ENCODE data around the gene CPLX1.
A peak's percentile ranks its signal among the peaks of the same experiment; 100 is the strongest.

Gene CPLX1

GRCh38 chr4:827209-828081 lies 1.5 kb upstream of the CPLX1 start:
- H3K9me3 ChIP-seq (ENCODE audit: control insufficient read depth in 2 of 2, low read length in 2 of 2) = peaks cover 0 to 3% of the 10 kb centered on the region in 2 donors
- no peaks in the 10 kb centered on the region for H3K4me1 ChIP-seq (ENCODE audit: control insufficient read depth in 2 of 2, insufficient read depth in 2 of 2, low read length in 2 of 2)
- H3K9ac ChIP-seq (ENCODE audit: low read depth in 1 of 2, low read length in 2 of 2) = no peak overlapping the region
- H3K27me3 ChIP-seq (ENCODE audit: control insufficient read depth in 2 of 2, insufficient read depth in 2 of 2, low read length in 2 of 2) = peaks cover 24 to 39% of the 10 kb centered on the region in 2 donors
- no peak overlapping the region for H3K27ac ChIP-seq (ENCODE audit: low read depth in 2 of 2, low read length in 2 of 2)
- no peaks in the 10 kb centered on the region for H3K36me3 ChIP-seq (ENCODE audit: control insufficient read depth in 2 of 2, insufficient read depth in 2 of 2, low read length in 2 of 2)
- H3K4me3 ChIP-seq (ENCODE audit: low read length in 2 of 2) = no peak overlapping the region

- Histone ChIP-seq H3K4me1 (ENCODE audit: control insufficient read depth in 2 of 2, insufficient read depth in 2 of 2, low read length in 2 of 2) (no peaks in the 10 kb centered on the region), H3K4me3 (ENCODE audit: low read length in 2 of 2) (no peak overlapping the region), H3K9me3 (ENCODE audit: control insufficient read depth in 2 of 2, low read length in 2 of 2) (peaks cover 0 to 3% of the 10 kb centered on the region in 2 donors), H3K27ac (ENCODE audit: low read depth in 2 of 2, low read length in 2 of 2) (no peak overlapping the region), H3K36me3 (ENCODE audit: control insufficient read depth in 2 of 2, insufficient read depth in 2 of 2, low read length in 2 of 2) (no peaks in the 10 kb centered on the region), H3K27me3 (ENCODE audit: control insufficient read depth in 2 of 2, insufficient read depth in 2 of 2, low read length in 2 of 2) (peaks cover 24 to 39% of the 10 kb centered on the region in 2 donors), H3K9ac (ENCODE audit: low read depth in 1 of 2, low read length in 2 of 2) (no peak overlapping the region)
Observed at GRCh38 chr4:826508-827208, 729 bp upstream of the CPLX1 start.

GRCh38 chr4:825063-825970 lies 612 bp downstream of the CPLX1 start:
- Histone ChIP-seq H3K4me3 (ENCODE audit: low read length in 2 of 2) (peak overlapping the region in 1 of 2 donors; percentile 39), H3K27me3 (ENCODE audit: control insufficient read depth in 2 of 2, insufficient read depth in 2 of 2, low read length in 2 of 2) (peaks cover 24 to 34% of the 10 kb centered on the region in 2 donors), H3K4me1 (ENCODE audit: control insufficient read depth in 2 of 2, insufficient read depth in 2 of 2, low read length in 2 of 2) (no peaks in the 10 kb centered on the region)

GRCh38 chr4:824461-825062 lies 1.4 kb downstream of the CPLX1 start:
- no peaks in the 10 kb centered on the region for H3K4me1 ChIP-seq (ENCODE audit: control insufficient read depth in 2 of 2, insufficient read depth in 2 of 2, low read length in 2 of 2)
- H3K36me3 ChIP-seq (ENCODE audit: control insufficient read depth in 2 of 2, insufficient read depth in 2 of 2, low read length in 2 of 2) = no peaks in the 10 kb centered on the region
- H3K9ac ChIP-seq (ENCODE audit: low read depth in 1 of 2, low read length in 2 of 2) = no peak overlapping the region
- no peak overlapping the region for H3K4me3 ChIP-seq (ENCODE audit: low read length in 2 of 2)
- H3K27ac ChIP-seq (ENCODE audit: low read depth in 2 of 2, low read length in 2 of 2) = no peak overlapping the region
- H3K9me3 ChIP-seq (ENCODE audit: control insufficient read depth in 2 of 2, low read length in 2 of 2) = no peaks in the 10 kb centered on the region
- peaks cover 24 to 33% of the 10 kb centered on the region in 2 donors for H3K27me3 ChIP-seq (ENCODE audit: control insufficient read depth in 2 of 2, insufficient read depth in 2 of 2, low read length in 2 of 2)

More at GRCh38 chr4:825063-825970, 612 bp downstream of the CPLX1 start:
- Histone ChIP-seq H3K9me3 (ENCODE audit: control insufficient read depth in 2 of 2, low read length in 2 of 2) (no peaks in the 10 kb centered on the region), H3K36me3 (ENCODE audit: control insufficient read depth in 2 of 2, insufficient read depth in 2 of 2, low read length in 2 of 2) (no peaks in the 10 kb centered on the region), H3K9ac (ENCODE audit: low read depth in 1 of 2, low read length in 2 of 2) (no peak overlapping the region), H3K27ac (ENCODE audit: low read depth in 2 of 2, low read length in 2 of 2) (no peak overlapping the region)

GRCh38 chr4:823761-824460 lies 2.0 kb downstream of the CPLX1 start:
- no peak overlapping the region for H3K27ac ChIP-seq (ENCODE audit: low read depth in 2 of 2, low read length in 2 of 2)
- no peak overlapping the region for H3K4me3 ChIP-seq (ENCODE audit: low read length in 2 of 2)
- H3K9me3 ChIP-seq (ENCODE audit: control insufficient read depth in 2 of 2, low read length in 2 of 2) = no peaks in the 10 kb centered on the region
- H3K36me3 ChIP-seq (ENCODE audit: control insufficient read depth in 2 of 2, insufficient read depth in 2 of 2, low read length in 2 of 2) = no peaks in the 10 kb centered on the region
- H3K4me1 ChIP-seq (ENCODE audit: control insufficient read depth in 2 of 2, insufficient read depth in 2 of 2, low read length in 2 of 2) = no peaks in the 10 kb centered on the region
- H3K9ac ChIP-seq (ENCODE audit: low read depth in 1 of 2, low read length in 2 of 2) = no peak overlapping the region
- H3K27me3 ChIP-seq (ENCODE audit: control insufficient read depth in 2 of 2, insufficient read depth in 2 of 2, low read length in 2 of 2) = peaks cover 21 to 28% of the 10 kb centered on the region in 2 donors

- Histone ChIP-seq H3K4me1 (ENCODE audit: control insufficient read depth in 2 of 2, insufficient read depth in 2 of 2, low read length in 2 of 2) (no peaks in the 10 kb centered on the region), H3K36me3 (ENCODE audit: control insufficient read depth in 2 of 2, insufficient read depth in 2 of 2, low read length in 2 of 2) (no peaks in the 10 kb centered on the region), H3K9ac (ENCODE audit: low read depth in 1 of 2, low read length in 2 of 2) (no peak overlapping the region), H3K9me3 (ENCODE audit: control insufficient read depth in 2 of 2, low read length in 2 of 2) (no peaks in the 10 kb centered on the region), H3K27ac (ENCODE audit: low read depth in 2 of 2, low read length in 2 of 2) (no peak overlapping the region), H3K27me3 (ENCODE audit: control insufficient read depth in 2 of 2, insufficient read depth in 2 of 2, low read length in 2 of 2) (peaks cover 17 to 25% of the 10 kb centered on the region in 2 donors), H3K4me3 (ENCODE audit: low read length in 2 of 2) (no peak overlapping the region)
Observed at GRCh38 chr4:823176-823760, 2.7 kb downstream of the CPLX1 start.

GRCh38 chr4:822361-823175 lies 3.4 kb downstream of the CPLX1 start:
- Histone ChIP-seq H3K27me3 (ENCODE audit: control insufficient read depth in 2 of 2, insufficient read depth in 2 of 2, low read length in 2 of 2) (peaks cover 12 to 19% of the 10 kb centered on the region in 2 donors), H3K4me3 (ENCODE audit: low read length in 2 of 2) (no peak overlapping the region), H3K4me1 (ENCODE audit: control insufficient read depth in 2 of 2, insufficient read depth in 2 of 2, low read length in 2 of 2) (no peaks in the 10 kb centered on the region), H3K9me3 (ENCODE audit: control insufficient read depth in 2 of 2, low read length in 2 of 2) (no peaks in the 10 kb centered on the region), H3K36me3 (ENCODE audit: control insufficient read depth in 2 of 2, insufficient read depth in 2 of 2, low read length in 2 of 2) (no peaks in the 10 kb centered on the region), H3K9ac (ENCODE audit: low read depth in 1 of 2, low read length in 2 of 2) (no peak overlapping the region), H3K27ac (ENCODE audit: low read depth in 2 of 2, low read length in 2 of 2) (no peak overlapping the region)

GRCh38 chr4:821631-822030 lies 4.3 kb downstream of the CPLX1 start:
- Histone ChIP-seq H3K4me3 (ENCODE audit: low read length in 2 of 2) (no peak overlapping the region), H3K9me3 (ENCODE audit: control insufficient read depth in 2 of 2, low read length in 2 of 2) (no peaks in the 10 kb centered on the region), H3K9ac (ENCODE audit: low read depth in 1 of 2, low read length in 2 of 2) (no peak overlapping the region), H3K36me3 (ENCODE audit: control insufficient read depth in 2 of 2, insufficient read depth in 2 of 2, low read length in 2 of 2) (no peaks in the 10 kb centered on the region), H3K27me3 (ENCODE audit: control insufficient read depth in 2 of 2, insufficient read depth in 2 of 2, low read length in 2 of 2) (peaks cover 12 to 16% of the 10 kb centered on the region in 2 donors), H3K27ac (ENCODE audit: low read depth in 2 of 2, low read length in 2 of 2) (no peak overlapping the region), H3K4me1 (ENCODE audit: control insufficient read depth in 2 of 2, insufficient read depth in 2 of 2, low read length in 2 of 2) (no peaks in the 10 kb centered on the region)

Measured in mucosa of rectum (tissue), 2 donors.